Activated T-cell treated with anti-CD3 and anti-CD28 coated beads, Interleukin-2, amount 50 U/mL, for 48 hours (primary cell): Measurements from ENCODE around the gene EFCAB5.
"Not testable (repeated sequence)": the region's sequence is repeated elsewhere in the genome, so short reads cannot be mapped to it uniquely, and the experiment has no call there.

Source experiments
- DNase-seq, 2 experiments: peaks; one replicate each; pipeline ENCODE4 v3.0.0-alpha.2; 2020

EFCAB5 gene

GRCh38 chr17:29936724-29937123, 4.7 kb upstream of the EFCAB5 start:
- no peak for DNase-seq

GRCh38 chr17:29945281-29945680, 3.8 kb downstream of the EFCAB5 start:
- no peak for DNase-seq

- no peak for DNase-seq
Observed at GRCh38 chr17:29948448-29949215, 7.2 kb downstream of the EFCAB5 start.

- no peak for DNase-seq
Observed at GRCh38 chr17:29949696-29950095, 8.3 kb downstream of the EFCAB5 start.

GRCh38 chr17:29954405-29954804, 13.0 kb downstream of the EFCAB5 start:
- no peak for DNase-seq

GRCh38 chr17:29956225-29956624, 14.8 kb downstream of the EFCAB5 start:
- DNase-seq, result no peak

DNA sequence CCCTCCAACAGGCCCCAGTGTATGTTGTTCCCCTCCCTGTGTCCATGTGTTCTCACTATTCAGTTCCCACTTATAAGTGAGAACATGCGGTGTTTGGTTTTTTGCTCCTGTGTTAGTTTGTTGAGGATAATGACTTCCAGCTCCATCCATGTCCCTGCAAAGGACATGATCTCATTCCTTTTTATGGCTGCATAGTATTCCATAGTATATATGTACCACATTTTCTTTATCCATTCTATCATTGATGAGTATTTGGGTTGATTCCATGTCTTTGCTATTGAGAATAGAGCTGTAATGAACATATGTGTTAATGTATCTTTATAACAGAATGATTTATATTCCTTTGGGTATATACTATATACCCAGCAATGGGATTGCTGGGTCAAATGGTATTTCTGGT, 16.1 kb downstream of the EFCAB5 start:
- not testable (repeated sequence) for DNase-seq

DNA sequence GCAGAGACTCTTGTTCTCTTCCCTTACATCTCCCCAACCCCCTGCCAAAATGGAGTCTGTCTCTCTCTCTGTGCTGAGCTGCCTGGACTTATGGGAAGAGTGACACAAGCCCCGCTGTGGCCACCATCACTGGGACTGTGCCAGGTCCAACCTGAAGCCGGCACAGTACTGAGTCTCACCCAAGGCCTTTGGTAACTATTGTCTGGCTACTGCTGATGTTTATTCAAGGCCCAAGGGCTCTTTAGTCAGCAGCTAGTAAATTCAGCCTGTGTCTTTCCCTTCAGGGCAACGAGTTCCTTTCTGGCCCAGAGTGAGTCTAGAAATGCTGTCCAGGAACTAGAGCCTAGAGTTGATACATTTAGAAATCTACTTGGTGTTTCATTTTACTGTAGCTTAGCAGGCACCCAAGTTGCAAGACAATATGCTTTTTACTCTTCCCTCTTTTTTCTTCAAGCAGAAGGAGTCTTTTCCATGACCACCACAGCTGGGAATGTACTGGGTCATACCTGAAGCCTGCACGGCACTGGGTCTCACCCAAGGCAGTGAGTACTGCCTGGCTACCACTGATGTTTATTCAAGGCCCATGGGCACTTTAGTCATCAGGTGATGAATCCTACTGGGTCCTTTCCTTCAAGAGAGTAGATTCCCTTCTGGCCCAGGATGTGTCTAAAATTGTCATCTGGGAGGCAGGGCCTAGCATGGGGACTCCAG, 17.7 kb downstream of the EFCAB5 start:
- no peak for DNase-seq

DNA sequence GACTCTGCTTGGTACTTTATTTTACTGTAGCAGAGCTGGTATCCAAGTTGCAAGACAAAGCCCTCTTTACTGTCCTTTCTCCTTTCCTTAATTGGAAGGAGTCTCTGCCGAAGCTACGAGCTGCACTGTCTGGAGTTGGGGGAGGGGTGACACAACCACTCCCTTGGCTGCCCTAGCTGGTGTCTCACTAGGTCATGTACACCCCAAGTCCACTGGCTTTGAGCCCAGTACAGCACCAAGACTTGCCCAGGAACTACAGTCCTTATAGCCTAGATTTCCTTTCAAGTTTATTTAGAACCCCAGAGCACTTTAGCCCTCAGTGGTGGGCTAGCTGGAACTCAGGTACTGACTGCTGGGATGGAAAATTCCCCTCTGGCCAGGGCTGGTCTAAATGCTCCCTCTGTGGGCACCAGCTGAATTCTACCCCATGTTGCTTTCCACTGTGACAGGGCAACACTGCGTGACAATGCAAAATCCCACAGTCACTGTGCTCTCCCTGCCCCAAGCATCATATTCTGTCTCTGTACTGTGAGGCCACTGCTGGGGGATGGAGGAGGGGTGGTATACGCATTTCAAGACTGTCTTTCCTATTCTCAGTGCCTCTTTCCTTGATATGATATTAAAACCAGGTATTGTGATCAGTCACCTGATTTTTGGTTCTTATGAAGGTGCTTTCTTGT, 18.4 kb downstream of the EFCAB5 start:
- no peak for DNase-seq

DNA sequence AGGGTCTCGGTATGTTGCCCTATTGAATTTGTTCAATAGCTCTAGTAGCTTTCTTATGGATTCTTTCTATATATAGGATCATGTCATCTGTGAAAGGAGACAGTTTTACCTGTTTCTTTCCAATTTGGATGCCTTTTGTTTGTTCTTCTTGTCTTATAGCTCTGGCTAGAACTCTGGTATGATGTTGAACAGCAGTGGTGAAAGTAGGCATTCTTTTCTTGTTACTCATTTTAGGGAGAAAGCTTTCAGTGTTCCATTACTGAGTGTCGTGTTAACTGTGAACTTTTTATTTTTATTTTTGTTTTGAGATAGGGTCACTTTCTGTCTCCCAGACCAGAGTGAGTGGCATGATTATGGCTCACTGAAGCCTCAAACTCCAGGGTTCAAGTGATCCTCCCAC, 21.2 kb downstream of the EFCAB5 start:
- DNase-seq, result no peak

GRCh38 chr17:29968271-29968670, 26.8 kb downstream of the EFCAB5 start:
- no peak for DNase-seq

DNA sequence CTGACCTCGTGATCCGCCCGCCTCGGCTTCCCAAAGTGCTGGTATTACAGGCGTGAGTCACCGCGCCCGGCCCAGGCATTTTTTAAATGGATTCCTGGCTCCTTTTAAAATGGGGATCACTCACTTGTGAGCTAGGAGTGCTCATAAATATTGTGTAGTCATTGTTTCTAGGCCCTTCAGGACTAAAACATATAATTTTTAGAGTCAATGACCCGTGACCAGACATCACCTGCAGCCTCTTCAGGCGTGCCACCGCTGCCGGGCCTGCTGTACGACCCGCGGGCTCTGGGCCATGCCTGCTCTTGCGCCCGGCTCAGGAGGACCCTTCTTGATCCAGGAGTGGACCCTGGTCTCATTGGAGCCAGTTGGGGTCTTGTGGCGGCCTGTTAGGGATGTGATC, 30.8 kb downstream of the EFCAB5 start:
- DNase-seq, result no peak

DNA sequence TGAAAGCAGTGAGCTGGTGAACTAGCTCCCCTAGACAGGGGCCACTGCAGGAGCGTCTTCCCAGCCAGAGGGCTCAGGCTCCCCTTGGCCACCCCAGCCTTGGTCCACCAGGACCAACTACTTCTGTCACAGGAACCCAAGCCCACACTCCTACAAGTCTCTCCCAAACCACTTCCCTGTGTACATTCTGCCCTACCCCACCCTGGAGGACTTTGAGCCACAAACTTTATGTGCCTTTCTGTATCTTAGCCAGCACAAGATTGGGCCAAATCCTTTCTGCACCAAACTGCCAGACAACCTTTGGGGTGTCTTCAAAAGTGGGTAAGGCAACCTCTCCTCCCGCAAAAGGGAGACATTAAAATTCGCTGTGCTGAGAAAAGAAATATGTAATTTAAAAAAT, 31.6 kb downstream of the EFCAB5 start:
- no peak for DNase-seq

- no peak for DNase-seq
Observed at GRCh38 chr17:29977836-29978235, 36.4 kb downstream of the EFCAB5 start.

GRCh38 chr17:29980261-29980660, 38.8 kb downstream of the EFCAB5 start:
- no peak for DNase-seq

- DNase-seq, result no peak
Observed at GRCh38 chr17:29982991-29983653, 41.7 kb downstream of the EFCAB5 start.

DNA sequence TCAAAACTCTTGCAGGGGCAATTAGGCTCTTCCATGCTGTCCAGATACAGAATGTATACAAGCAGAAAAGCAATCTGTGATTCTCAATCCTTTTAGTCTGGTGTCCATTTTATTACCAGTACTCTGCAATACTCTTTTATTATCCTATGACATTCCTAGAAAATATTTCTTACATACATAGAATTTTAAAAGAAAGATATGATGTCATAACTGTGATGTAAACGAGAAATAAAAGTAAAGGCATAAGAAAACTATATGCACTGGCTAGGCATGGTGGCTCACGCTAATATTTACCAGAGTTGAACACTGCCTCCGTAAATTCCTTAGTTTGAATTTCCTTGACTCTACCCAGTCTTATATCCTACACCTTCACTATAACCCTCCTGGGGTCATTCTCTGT, 55.0 kb downstream of the EFCAB5 start:
- no peak for DNase-seq

GRCh38 chr17:30000001-30000754, 58.7 kb downstream of the EFCAB5 start:
- DNase-seq, result no peak

GRCh38 chr17:30000755-30001257, 59.4 kb downstream of the EFCAB5 start:
- DNase-seq, result no peak

DNA sequence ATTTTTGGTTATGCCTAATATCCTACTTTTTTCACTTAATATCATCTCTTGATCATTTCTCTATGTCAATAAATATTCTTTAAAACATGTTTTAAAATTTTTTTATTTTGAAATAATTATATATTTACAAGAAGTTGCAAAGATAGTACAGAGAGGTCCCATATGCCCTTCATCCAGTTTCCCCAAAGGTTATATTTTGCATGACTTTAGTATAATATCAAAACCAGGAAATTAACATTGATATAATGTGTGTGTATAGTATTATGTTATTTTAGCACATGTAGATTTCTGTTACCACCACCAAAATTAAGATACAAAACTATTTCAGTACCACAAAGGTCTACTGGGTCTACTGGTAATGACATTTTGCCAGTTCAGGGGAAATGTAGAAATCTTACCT, 60.7 kb downstream of the EFCAB5 start:
- no peak for DNase-seq

DNA sequence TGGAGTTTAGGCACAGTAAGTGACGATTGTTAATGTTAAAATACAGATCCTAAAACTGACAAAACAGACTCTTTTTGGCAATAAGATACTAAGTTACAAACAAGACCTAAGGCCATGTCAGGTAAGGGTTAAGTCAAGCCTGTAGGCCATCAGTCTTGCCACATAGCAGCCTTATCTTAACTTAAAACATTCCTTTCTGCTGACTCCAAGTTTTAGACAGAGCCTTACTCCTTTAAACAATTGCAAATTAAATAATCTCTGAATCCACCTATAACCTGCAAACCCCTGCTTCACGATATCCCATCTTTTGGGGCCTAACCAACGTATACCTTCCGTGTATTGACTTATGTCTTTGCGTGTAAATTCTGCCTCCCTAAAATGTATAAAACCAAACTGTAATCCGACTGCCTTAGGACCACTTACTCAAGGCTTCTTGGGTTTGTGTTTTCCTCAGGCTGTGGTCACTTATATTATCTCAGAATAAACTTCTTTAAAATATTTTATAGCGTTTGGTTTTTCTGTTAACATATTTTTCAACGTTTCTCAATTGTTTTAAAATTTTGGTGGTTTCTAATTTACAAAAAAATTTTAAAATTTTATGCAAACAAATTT, 64.4 kb downstream of the EFCAB5 start:
- no peak for DNase-seq

GRCh38 chr17:30011934-30012333, 70.5 kb downstream of the EFCAB5 start:
- DNase-seq, result peak; percentile 21
